Measurements from ENCODE around the gene SMG1. TPM values are rescaled to one million over a fixed set of nuclear protein-coding genes. Genes with fewer than 3 reads are reported as not detected.
A peak's percentile ranks its signal among the peaks of the same experiment; 100 is the strongest.
"Not testable (repeated sequence)": the region's sequence is repeated elsewhere in the genome, so short reads cannot be mapped to it uniquely, and the experiment has no call there.

Gene SMG1
- total RNA-seq, 8 experiments from 2014 or later: 31.1 to 100 (median 42.5) TPM

GRCh38 chr16:18928073-18928472 is 1.9 kb upstream of the SMG1 start:
- H3K27ac ChIP-seq; in situ Hi-C loops (cut with MboI; ENCODE audit: low pct_unique_long_range_greater_than_20kb in 2 of 9, low sequenced_read_pairs in 9 of 9, unreplicated experiment in 9 of 9); H3K4me1 ChIP-seq (replicated peaks in 1 of 2); H3K4me3 ChIP-seq; ATAC-seq (replicated peaks in 6 of 8): not testable (repeated sequence)
- WGBS, 10 experiments: 87% methylated on average over 3 of the region's 7 CpGs; no CpG with 5 or more reads in 9 of the 10 experiments

- H3K27ac ChIP-seq: peak overlapping the region; percentile 79 to 83
- 0 to 3% (median 0%) methylated on average over 1 to 7 of the region's 42 CpGs; no CpG with 5 or more reads in 4 of the 10 experiments for WGBS, 10 experiments
Measured at GRCh38 chr16:18925215-18925985, 808 bp downstream of the SMG1 start.

GRCh38 chr16:18923935-18924334 is 2.3 kb downstream of the SMG1 start:
- 10 to 13% methylated on average over 2 to 3 of the region's 5 CpGs; no CpG with 5 or more reads in 8 of the 10 experiments for WGBS, 10 experiments
- ATAC-seq (replicated peaks in 6 of 8); in situ Hi-C loops (cut with MboI; ENCODE audit: low pct_unique_long_range_greater_than_20kb in 2 of 9, low sequenced_read_pairs in 9 of 9, unreplicated experiment in 9 of 9); H3K27ac ChIP-seq; H3K4me1 ChIP-seq (replicated peaks in 1 of 2): not testable (repeated sequence)
- peak overlapping the region in 2 of 5 donors; percentile 7 to 13 for H3K4me3 ChIP-seq

More at GRCh38 chr16:18925215-18925985, 808 bp downstream of the SMG1 start:
- peak overlapping the region; percentile 62 to 88 (median 74) for H3K4me3 ChIP-seq
- in situ Hi-C loops (cut with MboI; ENCODE audit: low pct_unique_long_range_greater_than_20kb in 2 of 9, low sequenced_read_pairs in 9 of 9, unreplicated experiment in 9 of 9); H3K4me1 ChIP-seq (replicated peaks in 1 of 2): not testable (repeated sequence)
- peak in 7 of 8 experiments; percentile 8 to 59 (median 20) for ATAC-seq (replicated peaks in 6 of 8)

GRCh38 chr16:18923124-18923523 is 3.1 kb downstream of the SMG1 start:
- H3K4me3 ChIP-seq; in situ Hi-C loops (cut with MboI; ENCODE audit: low pct_unique_long_range_greater_than_20kb in 2 of 9, low sequenced_read_pairs in 9 of 9, unreplicated experiment in 9 of 9): not testable (repeated sequence)

GRCh38 chr16:18909585-18909984 is 16.6 kb downstream of the SMG1 start:
- in situ Hi-C loops (cut with MboI; ENCODE audit: low pct_unique_long_range_greater_than_20kb in 2 of 9, low sequenced_read_pairs in 9 of 9, unreplicated experiment in 9 of 9); ATAC-seq (replicated peaks in 6 of 8); H3K4me3 ChIP-seq; H3K4me1 ChIP-seq (replicated peaks in 1 of 2); H3K27ac ChIP-seq: not testable (repeated sequence)
- WGBS, 10 experiments: 63 to 91% (median 88%) methylated on average over 1 of the region's 2 CpGs; no CpG with 5 or more reads in 5 of the 10 experiments

More at GRCh38 chr16:18923124-18923523, 3.1 kb downstream of the SMG1 start:
- H3K27ac ChIP-seq; ATAC-seq (replicated peaks in 6 of 8); H3K4me1 ChIP-seq (replicated peaks in 1 of 2): not testable (repeated sequence)
- 0 to 33% methylated on average over 1 of the region's 8 CpGs; no CpG with 5 or more reads in 8 of the 10 experiments for WGBS, 10 experiments

GRCh38 chr16:18908716-18909115 is 17.5 kb downstream of the SMG1 start:
- H3K4me3 ChIP-seq; H3K4me1 ChIP-seq (replicated peaks in 1 of 2); ATAC-seq (replicated peaks in 6 of 8); H3K27ac ChIP-seq; in situ Hi-C loops (cut with MboI; ENCODE audit: low pct_unique_long_range_greater_than_20kb in 2 of 9, low sequenced_read_pairs in 9 of 9, unreplicated experiment in 9 of 9): not testable (repeated sequence)
- 90 to 100% (median 96%) methylated on average over 2 to 8 of the region's 12 CpGs; no CpG with 5 or more reads in 3 of the 10 experiments for WGBS, 10 experiments

- H3K4me3 ChIP-seq; ATAC-seq (replicated peaks in 6 of 8); in situ Hi-C loops (cut with MboI; ENCODE audit: low pct_unique_long_range_greater_than_20kb in 2 of 9, low sequenced_read_pairs in 9 of 9, unreplicated experiment in 9 of 9); H3K4me1 ChIP-seq (replicated peaks in 1 of 2); H3K27ac ChIP-seq: not testable (repeated sequence)
- WGBS, 10 experiments: 93 to 100% (median 100%) methylated on average over 1 to 5 of the region's 7 CpGs; no CpG with 5 or more reads in 3 of the 10 experiments
Measured at GRCh38 chr16:18902778-18903177, 23.4 kb downstream of the SMG1 start.

GRCh38 chr16:18902044-18902443 is 24.2 kb downstream of the SMG1 start:
- 100% methylated on average over 1 of the region's 3 CpGs; no CpG with 5 or more reads in 6 of the 10 experiments for WGBS, 10 experiments
- ATAC-seq (replicated peaks in 6 of 8); H3K4me3 ChIP-seq; H3K27ac ChIP-seq; H3K4me1 ChIP-seq (replicated peaks in 1 of 2); in situ Hi-C loops (cut with MboI; ENCODE audit: low pct_unique_long_range_greater_than_20kb in 2 of 9, low sequenced_read_pairs in 9 of 9, unreplicated experiment in 9 of 9): not testable (repeated sequence)

- H3K4me3 ChIP-seq; H3K4me1 ChIP-seq (replicated peaks in 1 of 2); ATAC-seq (replicated peaks in 6 of 8); in situ Hi-C loops (cut with MboI; ENCODE audit: low pct_unique_long_range_greater_than_20kb in 2 of 9, low sequenced_read_pairs in 9 of 9, unreplicated experiment in 9 of 9); H3K27ac ChIP-seq: not testable (repeated sequence)
- no CpG with 5 or more reads among the region's 1 CpG for WGBS, 10 experiments
Measured at GRCh38 chr16:18901194-18901593, 25.0 kb downstream of the SMG1 start.

GRCh38 chr16:18884456-18884855 is 41.8 kb downstream of the SMG1 start:
- ATAC-seq (replicated peaks in 6 of 8); H3K4me3 ChIP-seq; H3K4me1 ChIP-seq (replicated peaks in 1 of 2); H3K27ac ChIP-seq; in situ Hi-C loops (cut with MboI; ENCODE audit: low pct_unique_long_range_greater_than_20kb in 2 of 9, low sequenced_read_pairs in 9 of 9, unreplicated experiment in 9 of 9): not testable (repeated sequence)
- 47 to 100% (median 83%) methylated on average over 1 to 2 of the region's 2 CpGs; no CpG with 5 or more reads in 2 of the 10 experiments for WGBS, 10 experiments

GRCh38 chr16:18877734-18878133 is 48.5 kb downstream of the SMG1 start:
- WGBS, 10 experiments: 0 to 100% (median 90%) methylated on average over 1 to 4 of the region's 4 CpGs; no CpG with 5 or more reads in 6 of the 10 experiments
- ATAC-seq (replicated peaks in 6 of 8); in situ Hi-C loops (cut with MboI; ENCODE audit: low pct_unique_long_range_greater_than_20kb in 2 of 9, low sequenced_read_pairs in 9 of 9, unreplicated experiment in 9 of 9); H3K4me1 ChIP-seq (replicated peaks in 1 of 2); H3K27ac ChIP-seq; H3K4me3 ChIP-seq: not testable (repeated sequence)

GRCh38 chr16:18877259-18877658 is 48.9 kb downstream of the SMG1 start:
- H3K4me3 ChIP-seq; H3K4me1 ChIP-seq (replicated peaks in 1 of 2); ATAC-seq (replicated peaks in 6 of 8); H3K27ac ChIP-seq; in situ Hi-C loops (cut with MboI; ENCODE audit: low pct_unique_long_range_greater_than_20kb in 2 of 9, low sequenced_read_pairs in 9 of 9, unreplicated experiment in 9 of 9): not testable (repeated sequence)
- 76 to 100% (median 95%) methylated on average over 1 to 4 of the region's 4 CpGs; no CpG with 5 or more reads in 4 of the 10 experiments for WGBS, 10 experiments

GRCh38 chr16:18876301-18876700 is 49.9 kb downstream of the SMG1 start:
- WGBS, 10 experiments: 80 to 100% (median 89%) methylated on average over 1 to 5 of the region's 5 CpGs; no CpG with 5 or more reads in 1 of the 10 experiments
- H3K4me1 ChIP-seq (replicated peaks in 1 of 2); in situ Hi-C loops (cut with MboI; ENCODE audit: low pct_unique_long_range_greater_than_20kb in 2 of 9, low sequenced_read_pairs in 9 of 9, unreplicated experiment in 9 of 9); H3K4me3 ChIP-seq; H3K27ac ChIP-seq; ATAC-seq (replicated peaks in 6 of 8): not testable (repeated sequence)

Data from motor neuron (in vitro differentiated cells).